HG02623 (cell line): ENCODE data around the gene CT55.
"Not testable (repeated sequence)": the region's sequence is repeated elsewhere in the genome, so short reads cannot be mapped to it uniquely, and the experiment has no call there.

Experiments used
- ATAC-seq: cut with Tn5 transposase; IDR thresholded peaks from one replicate; pipeline ENCODE4 v1.9.1; 2021; ENCODE audit warnings: moderate library complexity; ENCODE audit not compliant: unreplicated experiment

Gene CT55, protein sequence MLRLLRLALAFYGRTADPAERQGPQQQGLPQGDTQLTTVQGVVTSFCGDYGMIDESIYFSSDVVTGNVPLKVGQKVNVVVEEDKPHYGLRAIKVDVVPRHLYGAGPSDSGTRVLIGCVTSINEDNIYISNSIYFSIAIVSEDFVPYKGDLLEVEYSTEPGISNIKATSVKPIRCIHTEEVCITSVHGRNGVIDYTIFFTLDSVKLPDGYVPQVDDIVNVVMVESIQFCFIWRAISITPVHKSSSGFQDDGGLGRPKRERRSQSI

DNA sequence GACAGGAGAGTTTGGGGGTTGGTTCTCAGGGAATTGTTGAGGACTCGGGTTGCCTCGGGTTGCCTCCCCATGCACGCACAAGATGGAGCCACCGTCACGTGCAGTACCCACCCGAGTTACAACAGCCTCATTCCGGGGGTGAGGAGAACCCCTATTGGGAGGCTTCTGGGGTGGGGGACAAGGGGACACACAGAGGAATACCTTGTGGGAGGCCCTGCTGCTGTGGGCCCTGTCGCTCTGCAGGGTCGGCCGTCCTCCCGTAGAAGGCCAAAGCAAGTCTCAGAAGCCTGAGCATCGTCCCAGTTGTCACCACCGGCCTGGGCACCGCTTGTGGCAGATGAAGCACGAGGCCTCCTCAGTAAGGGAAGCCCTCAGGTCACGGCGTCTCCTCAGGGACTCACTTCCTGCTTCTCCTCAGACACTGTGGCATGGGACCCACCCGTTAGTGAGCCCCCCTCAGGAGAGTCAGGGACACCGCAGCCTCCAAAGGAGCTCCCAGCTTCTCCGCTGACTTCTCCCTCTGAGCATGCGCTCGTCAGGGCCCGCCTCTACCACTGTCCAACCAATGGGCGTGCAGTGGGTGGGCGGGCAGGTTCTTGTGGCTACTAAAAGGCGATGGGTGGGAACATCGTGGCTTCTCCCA is at the start of gene CT55:
TSS of gene CT55 (minus strand) at position 522 of the 643 bp plus-strand sequence. CDS start at position 295, 227 bp downstream.
- no peak for ATAC-seq

DNA sequence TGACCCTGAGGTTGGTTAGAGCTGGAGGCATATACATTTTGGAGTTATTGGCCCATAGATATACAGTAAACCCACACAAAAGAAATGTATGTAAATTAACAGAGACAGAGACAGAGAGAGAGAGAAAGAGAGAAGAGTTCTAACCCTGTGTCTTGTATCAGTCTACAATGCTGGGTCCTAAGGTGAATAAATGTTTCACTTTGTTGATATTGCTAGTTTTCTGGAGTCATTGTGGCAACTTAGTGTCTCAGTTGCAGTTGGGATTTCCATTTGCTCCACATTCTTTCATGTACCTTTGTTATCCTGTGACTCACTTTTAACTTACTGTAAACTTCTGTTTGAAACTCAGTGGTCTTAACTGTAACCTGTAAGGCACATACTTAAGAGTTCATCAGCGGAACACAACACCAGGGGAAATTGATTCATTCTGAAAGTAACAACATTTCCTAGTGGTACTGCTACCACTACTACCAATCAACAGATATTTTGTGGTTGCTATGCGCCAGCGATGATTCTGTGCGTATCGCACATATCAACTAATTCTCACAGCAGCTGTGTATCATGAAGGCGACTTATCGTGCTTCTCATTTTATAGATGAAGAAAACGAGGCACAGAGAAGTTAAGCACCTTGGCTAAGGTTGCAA is 42.1 kb upstream of the CT55 start:
- no peak for ATAC-seq

DNA sequence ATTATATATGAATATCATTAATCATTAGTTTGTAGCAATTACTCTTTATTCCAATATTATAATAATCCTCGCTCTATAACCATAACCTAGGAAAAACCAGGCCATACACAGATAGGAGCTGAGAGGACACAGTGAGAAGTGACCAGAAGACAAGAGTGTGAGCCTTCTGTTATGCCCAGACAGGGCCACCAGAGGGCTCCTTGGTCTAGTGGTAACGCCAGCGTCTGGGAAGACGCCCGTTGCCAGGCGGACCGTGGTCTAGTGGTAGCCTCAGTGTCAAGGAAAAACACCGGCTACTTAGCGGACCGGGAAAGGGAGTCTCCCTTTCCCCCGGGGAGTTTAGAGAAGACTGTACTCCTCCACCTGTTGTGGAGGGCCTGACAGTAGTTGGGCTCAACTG is 35.2 kb upstream of the CT55 start:
- not testable (repeated sequence) for ATAC-seq

DNA sequence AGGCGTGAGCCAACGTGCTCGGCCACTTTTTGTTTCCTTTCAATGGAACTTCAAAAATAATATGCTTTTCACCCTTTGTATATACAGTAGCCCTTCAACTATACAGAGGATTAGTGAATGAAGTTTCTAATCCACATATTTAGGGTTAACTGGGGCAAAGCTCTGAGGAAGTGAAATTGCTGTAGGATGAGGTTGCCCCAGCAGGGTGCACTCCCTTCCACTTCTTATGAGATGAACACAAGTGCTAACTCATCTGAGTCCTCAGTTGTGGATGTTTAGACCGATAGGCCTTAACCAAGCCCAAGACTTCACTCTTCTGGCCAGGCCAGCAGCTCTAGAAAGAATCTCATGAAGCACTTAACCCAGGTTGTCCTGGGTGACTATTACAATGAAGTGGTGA is 29.1 kb upstream of the CT55 start:
- no peak for ATAC-seq

DNA sequence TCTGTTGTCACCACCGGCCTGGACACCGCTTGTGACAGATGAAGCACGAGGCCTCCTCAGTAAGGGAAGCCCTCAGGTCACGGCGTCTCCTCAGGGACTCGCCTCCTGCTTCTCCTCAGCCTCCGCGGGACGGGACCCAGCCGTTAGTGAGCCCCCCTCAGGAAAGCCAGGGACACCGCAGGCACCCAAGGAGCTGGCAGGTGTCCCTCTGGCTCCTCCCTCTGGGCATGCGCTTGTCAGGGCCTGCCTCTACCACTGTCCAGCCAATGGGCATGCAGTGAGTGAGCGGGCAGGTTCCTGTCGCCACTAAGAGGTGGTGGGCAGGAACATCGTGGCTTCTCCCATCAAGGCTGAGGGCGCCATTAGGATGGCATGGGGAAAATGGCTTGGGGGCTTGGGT is 23.5 kb upstream of the CT55 start:
- no peak for ATAC-seq

DNA sequence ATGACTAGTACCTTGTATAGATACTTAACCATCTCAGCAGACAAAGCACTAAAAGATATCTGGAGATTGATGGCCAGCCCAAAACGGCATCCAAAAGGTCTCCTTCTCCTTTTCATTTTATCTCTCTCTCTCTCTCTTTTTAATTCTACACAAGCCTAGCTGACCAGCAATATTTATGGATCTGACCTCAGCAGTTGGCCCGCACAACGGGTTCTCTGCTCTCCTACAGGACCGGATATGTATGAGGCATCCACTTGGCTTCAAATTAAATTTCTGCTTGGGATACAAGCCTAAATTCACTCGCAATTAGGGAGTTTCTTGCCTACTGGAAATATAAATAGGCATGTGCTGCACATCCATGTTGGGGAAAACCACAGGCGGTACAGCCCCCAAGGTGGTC is 22.5 kb upstream of the CT55 start:
- no peak for ATAC-seq

DNA sequence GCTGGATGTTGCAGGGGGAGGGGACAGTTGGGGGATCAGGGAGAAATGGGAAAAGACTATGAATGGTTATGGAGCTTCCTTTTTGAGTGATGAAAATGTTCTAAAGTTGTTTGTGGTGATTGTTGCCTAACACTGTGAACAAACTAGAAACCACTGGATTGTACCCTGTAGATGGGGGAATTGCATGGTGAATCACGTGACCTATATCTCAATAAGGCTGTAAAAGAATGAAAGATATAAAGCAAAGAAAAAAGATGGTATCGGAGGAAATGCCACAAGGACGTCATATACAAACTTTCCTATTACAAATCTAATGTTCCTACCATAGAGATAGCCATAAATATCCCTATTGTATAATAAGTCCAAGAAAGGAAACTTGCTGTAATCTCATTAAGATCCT is 20.6 kb upstream of the CT55 start:
- no peak for ATAC-seq

DNA sequence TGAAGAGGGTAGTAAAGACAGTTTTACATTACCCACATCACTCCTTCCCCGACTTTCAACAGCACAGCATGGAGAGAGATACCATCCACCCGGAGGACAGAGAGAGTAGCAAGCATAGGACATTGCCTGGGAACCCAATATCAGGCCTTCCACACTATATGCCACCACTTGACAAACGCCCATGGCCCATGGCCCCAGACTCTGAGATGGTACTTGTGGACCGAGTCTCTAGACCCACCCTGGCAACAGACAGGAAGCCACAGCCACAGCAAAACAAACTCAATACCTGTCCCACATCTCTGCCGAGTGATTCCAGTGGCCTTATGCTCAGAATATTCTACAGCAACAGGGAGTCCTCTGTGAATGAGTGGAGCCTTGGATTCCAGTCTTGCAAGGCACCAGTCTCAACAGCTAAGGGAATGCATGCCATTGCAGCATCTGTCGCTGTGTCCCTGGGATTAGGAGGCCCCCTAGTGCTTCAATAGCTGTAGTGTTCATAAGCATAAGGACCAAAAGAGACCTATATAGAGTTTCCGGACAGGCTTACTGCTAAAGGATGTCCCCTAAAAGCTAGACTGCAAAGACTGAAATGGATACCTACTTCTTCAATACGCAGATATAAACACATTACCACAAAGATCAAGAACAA is 14.7 kb upstream of the CT55 start:
- ATAC-seq, result peak; percentile 70

DNA sequence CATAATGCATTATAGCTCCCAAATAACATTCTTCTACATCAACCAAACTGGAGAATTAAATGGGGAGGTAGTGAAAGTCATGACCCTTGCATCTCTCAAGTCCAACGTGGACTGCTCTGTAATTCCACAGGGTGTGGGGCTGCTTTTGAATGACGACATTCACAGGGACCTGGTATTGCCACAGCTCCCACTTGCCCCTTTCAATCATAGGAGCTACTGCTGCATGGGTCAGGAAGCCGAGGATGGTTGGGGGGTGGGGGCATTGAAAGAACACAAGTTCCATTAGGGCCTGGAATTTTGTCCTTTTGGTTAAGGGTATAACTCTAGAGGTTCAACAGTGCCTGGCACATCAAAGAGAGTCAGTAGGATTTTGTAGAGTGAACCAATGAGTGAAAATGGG is 7.4 kb upstream of the CT55 start:
- ATAC-seq, result no peak

DNA sequence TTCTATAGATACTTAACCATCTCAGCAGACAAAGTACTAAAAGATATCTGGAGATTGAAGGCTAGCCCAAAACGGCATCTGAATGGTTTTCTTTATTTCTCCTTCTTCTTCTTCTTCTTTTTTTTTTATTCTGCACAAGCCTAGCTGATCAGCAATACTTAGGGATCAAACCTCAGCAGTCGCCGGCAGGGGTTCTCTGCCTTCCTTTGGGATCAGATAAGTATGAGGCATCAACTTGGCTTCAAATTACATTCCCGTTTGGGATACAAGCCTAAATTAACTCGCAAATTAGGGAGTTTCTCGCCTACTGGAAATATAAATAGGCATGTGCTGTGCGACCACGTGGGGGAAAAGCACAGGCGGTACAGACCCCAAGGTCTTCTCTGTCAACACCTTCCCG is 730 bp downstream of the CT55 start:
- ATAC-seq, result no peak

DNA sequence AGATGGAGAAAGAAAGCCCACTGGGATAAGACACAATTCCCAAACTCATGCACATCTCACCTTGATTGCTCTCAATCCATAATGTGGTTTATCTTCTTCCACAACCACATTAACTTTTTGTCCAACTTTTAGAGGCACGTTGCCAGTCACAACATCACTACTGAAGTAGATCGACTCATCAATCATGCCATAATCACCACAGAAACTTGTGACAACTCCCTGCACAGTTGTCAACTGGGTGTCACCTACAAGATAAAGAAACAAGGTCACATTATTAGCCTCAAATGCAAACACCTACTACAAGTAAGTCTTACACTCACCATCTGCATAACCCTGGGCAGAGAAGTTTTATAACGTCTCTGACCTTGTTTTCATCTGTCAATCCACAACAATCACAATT is 1.7 kb downstream of the CT55 start:
- ATAC-seq, result not testable (repeated sequence)

DNA sequence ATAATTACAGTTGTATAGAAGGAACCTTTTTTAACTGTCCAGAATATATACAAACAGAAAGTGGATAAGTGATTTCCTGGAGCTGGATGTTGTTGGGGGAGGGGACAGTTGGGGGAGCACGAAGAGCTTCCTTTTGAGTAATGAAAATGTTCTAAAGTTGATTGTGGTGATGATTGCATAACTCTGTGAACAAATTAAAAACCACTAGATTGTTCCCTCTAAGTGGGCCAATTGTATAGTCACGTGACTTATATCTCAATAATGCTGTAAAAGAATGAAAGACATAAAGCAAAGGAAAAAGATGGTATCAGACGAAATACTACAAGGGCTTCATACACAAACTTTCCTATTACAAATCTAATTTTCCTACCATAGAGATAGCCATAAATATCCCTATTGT is 2.7 kb downstream of the CT55 start:
- ATAC-seq, result no peak

DNA sequence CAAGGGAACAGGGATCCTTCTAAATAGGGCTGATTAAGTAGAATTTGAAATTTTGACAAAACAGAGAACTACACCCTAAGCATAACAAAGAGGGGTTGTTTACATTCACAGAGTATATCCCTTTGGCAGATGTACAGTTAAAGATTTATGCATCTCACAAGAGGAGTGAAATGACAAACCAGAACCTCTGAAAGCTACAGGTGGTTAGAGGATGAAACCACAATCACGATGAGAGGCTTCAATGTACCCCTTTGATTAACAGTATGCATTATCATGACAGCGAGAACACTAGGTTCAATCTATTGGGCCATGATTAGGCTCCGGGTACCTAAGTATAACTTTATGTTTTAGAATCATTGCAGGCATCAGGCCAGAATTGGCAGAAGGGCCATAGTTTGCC is 16.5 kb downstream of the CT55 start:
- not testable (repeated sequence) for ATAC-seq

DNA sequence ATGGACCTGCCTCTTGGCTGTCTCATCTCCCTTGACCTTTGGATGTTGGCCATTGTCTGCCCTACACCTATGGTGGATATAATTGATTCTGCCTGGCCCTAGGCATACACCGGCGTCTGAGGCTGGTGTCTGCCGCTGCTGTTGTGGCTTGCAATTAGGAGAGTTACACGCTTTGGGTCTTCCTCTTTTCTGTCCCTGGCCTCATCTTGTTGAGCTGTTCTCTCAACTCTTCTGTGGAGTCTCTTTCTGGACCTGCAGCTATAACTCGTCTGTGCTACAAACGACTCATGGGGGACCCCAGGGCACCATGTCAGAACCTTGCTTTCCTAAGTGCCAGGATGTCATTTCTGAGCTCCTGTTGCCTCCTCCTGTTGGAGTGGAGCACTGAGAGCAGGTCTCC is 45.1 kb downstream of the CT55 start:
- not testable (repeated sequence) for ATAC-seq

DNA sequence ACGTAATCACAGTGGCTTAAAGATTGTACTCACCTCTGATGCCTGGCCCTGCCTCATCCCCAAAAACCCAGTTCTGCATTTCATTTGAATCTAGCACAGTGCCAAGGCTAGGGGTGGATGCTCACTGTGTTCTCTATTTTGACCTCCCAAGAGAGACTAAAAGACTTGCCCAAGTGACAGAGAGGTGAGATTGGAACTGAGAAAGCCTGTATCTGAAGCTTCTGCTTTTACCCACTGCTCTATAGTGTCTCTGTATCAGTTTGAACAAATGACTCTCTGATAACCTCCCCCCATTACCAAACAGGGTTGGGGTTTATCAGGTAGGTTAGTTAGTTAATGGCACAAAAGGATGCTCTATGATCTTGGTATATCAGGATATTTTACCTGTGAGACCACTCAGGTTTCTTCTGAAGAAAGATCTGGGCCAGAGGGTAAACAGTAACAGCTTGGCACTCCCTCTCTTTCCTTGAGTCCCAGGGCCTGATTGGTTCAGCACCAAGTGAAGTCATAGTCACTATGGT is 51.1 kb downstream of the CT55 start, which contains the start of gene ETDB:
TSS of gene ETDB (minus strand) at position 471 of the 521 bp plus-strand sequence. CDS start 1,265 bp downstream, outside the sequence.
- not testable (repeated sequence) for ATAC-seq

DNA sequence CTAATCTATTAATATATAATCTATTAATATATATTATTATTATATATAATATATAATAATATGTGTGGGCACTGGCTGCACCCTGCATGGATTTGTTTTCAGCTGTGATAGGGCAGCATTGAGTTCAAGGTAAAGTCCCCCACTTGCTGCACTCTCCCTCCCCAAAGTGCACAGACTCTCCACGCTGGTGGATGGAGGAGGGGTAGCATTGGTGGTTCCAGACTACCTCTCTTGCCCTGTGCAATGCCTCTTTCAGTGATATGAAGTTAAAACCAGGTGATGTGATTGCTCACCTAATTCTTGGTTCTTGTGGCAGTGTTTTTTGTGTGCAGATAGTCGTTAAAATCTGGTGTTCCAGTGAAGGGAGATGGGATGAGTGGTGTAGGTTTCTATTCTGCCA is 55.1 kb downstream of the CT55 start:
- not testable (repeated sequence) for ATAC-seq

DNA sequence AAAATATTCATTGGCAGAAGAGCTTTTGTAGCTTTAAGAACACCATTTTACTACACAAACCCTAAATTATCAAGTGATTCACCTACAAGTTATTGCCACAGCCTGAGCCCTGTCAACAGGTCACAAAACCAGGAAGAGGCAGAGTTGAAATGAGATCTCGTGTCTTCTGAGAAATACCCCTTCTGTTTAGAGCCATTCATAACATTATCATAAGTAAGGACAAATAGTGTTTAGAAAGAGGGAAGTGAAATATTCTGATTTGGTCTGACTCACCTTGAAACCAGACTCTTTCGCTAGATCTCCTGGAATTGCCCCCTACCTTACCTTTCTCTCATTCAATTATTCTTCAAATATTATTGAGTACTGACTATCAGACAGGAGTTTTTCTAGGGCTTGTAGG is 56.8 kb downstream of the CT55 start:
- ATAC-seq, result peak; percentile 97

DNA sequence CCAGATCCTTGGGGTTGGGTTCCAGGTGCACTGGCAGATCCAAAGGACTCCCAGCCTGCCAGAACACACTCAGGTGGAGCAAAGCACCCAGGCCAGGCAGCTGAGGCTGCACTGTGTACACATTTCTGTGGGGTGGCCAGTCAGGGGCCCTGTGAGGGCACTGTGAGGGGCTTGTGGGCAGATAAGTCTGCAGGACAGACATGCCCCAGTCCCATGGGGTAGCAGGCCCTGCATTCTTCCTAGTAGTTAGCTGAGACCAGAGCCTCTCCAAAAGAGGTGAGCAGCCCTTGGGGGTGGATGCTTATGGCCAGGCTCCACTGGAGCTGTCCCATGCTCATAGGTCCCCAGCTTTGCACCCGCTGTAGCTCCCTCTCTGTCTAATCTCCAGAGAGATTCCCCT is 58.5 kb downstream of the CT55 start:
- no peak for ATAC-seq

DNA sequence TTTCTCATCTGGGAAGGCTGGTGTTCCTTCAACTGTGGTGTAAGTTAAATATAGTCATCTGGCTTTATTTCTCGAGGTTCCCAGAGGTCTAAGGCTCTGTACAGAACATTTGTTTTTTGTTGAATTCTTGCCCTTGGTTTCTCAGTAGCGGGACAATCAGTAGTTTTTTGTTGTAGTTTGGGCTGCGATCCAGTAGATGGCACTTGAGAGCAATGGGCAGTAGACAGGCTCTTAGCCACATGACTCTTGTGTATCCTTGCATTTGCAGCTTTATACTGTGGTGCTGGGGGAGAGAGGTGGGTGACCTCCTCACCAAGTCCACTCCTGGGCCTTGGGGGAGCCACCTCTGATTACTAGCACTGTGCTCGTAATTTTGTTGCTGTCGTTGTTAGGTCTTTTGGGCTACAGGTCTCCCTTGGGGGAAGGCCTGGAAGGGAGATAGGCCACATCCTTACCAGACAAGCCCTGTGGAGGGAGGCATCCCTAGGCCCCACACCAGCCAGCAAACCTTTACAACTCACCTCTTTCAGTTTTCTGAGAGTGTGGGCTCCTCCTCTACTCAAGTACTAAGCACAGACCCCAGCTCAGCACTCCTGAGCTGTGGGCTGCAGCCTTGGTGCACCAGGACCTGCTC is 59.0 kb downstream of the CT55 start:
- no peak for ATAC-seq

DNA sequence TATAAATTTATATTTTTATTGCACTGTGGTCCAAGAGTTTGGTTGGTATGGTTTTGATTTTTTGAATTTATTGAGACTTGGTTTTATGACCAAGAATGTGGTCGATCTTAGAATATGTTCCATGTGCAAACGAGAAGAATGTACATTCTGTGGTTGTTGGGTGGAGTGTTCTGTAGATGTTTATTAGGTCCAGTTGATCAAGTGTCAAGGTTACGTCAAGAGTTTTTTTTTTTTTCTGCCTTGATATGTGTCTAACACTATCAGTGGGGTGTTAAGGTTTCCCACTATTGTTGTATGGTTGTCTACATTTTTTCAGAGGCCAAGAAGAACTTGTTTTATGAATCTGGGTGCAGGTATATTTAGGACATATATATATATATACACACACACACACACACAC is 61.6 kb downstream of the CT55 start:
- no peak for ATAC-seq
